GM18507 (cell line): Measurements from ENCODE around the gene ASIC2.

ENCODE experiments used
- DNase-seq: peaks from one replicate; pipeline ENCODE4 v3.0.0; 2011; ENCODE audit warnings: low read depth; ENCODE audit not compliant: insufficient read length; ENCODE audit errors: extremely low spot score
- FAIRE-seq: peaks from 2 replicates; lab custom pipeline; 2011; peaks lifted over from hg19 to GRCh38; lab: Jason Lieb, UNC

Gene ASIC2

DNA sequence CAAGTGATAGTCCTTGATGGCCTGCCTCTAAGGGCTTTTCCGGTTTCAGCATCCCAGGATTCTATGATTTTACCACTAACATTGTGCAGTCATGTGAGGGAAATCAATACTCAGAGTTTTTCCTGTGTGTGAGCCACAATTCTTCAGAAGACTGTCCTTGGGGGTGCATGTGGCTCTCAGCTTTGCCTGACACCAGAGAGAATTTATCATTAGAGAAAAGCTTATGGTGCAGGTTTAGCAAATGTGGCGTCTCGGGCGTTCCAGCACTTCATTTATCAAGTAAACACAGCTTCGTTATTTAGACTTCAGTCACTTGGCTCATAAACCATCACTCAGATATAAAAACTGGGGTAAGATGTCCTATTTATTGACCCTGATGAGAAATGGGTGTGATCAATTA, 238.7 kb downstream of the ASIC2 start:
- FAIRE-seq (no peak), DNase-seq (no peak)

DNA sequence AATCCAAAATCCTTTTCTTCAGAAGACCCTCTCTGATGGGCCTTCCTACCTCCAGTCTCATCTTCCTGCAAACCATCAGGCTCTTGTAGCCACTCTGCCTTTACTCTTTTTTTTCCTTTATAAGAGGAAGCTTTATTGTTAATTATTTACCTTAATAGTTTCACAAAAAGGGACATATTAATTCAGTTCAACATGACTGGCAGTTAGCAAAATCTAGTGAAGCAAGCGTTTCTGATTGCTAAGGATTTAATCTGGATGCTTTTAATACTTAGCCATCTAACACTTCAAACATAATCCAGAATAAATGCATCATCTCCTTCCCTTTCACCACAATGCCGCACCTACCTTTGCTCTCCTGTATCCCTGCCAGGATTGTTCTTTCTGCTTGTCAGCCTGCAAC, 239.4 kb downstream of the ASIC2 start:
- no peak for DNase-seq
- FAIRE-seq, result no peak

DNA sequence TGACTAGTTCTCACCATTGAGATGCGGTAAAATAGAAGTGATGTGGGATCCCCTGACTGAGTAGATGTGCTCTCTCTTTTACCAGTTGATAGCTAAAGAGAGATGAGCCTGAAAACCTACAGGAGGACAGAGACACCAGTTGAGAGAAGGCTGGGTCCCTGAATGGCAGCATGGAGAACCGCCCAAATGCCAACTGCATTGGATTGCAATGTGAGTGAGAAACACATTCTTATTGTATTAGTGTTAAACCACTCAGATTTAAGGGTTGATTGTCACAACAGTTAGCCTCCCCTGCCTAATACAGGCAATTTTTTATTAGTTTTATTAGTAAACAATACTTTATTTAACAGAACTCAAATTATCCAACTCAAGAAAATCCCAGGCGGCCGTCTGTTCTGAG, 240.2 kb downstream of the ASIC2 start:
- no peak for FAIRE-seq
- DNase-seq, result no peak

GRCh38 chr17:33050611-33051140, 242.4 kb downstream of the ASIC2 start:
- no peak for DNase-seq
- no peak for FAIRE-seq

DNA sequence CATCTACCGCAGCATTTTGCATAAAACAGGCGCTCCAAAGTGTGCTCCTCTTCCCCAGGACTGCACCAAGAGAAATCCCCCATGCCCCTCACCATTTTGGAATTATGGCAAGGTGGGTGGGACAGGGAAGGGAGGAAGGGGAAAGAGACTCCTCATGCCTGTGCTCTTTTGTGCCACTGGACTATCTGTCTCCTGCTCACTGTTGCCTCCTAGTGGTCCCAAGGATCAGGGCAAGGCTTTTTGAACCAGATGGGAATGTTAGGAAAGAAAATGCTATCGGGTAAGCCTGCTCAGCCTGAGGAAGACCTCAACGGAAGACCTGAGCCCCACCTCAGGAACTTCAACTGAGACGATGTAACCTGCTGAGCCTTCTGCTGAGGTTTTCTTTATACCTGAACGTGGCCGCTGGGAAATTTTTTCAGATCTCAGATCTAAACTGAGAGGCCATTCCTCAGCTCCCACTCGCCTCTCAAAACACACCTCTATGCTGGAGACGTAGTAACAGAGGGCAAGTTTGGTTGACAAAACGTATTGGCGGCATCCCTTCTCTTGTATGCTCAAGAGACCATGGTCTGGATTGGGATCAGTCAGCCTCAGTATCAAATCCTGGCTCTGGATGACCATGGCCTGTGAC, 243.2 kb downstream of the ASIC2 start:
- FAIRE-seq (peak; percentile 95), DNase-seq (peak; percentile 35)

- FAIRE-seq (no peak), DNase-seq (no peak)
Measured at GRCh38 chr17:33046361-33047255, 246.5 kb downstream of the ASIC2 start.

- FAIRE-seq (no peak), DNase-seq (no peak)
Measured at GRCh38 chr17:33045216-33045615, 247.9 kb downstream of the ASIC2 start.

DNA sequence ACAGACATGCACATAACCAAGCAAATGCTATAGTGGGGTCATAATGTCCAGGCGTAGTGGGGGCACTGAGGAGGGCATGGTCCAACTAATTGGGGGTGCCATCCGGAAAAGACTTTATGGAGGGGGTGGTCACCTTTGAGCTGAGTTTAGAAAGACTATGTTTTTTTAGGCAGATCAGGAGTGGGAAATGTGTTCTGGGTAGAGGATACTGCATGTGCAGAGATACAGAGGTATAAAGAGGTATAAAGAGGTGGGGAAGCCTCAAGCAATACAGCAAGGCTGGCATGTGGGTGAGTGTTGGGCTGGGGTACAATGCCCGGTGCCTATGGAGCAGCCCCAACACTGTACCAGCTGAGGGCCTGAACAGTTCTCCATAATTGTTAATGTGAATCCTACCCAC, 248.3 kb downstream of the ASIC2 start:
- DNase-seq, result no peak
- FAIRE-seq, result no peak

DNA sequence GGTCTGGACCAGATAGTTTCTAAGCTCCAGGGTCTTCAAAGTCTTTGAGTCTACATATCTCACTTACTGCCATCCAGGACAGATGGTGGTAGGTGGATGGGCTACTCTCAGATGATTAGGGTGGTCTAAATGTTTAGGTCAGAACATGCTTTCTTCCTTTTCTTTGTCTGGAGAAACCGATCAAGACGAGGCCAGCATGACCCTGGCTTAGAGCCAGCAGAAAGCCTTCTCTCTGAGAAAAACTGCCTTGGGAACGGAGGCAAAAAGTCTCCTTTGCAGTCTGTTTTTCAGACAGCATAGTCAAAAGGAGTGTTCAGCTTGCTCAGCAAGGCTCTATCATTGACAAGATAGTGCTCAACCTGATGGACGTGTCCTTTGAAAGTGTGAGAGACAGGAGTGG, 252.6 kb downstream of the ASIC2 start:
- FAIRE-seq, result no peak

DNA sequence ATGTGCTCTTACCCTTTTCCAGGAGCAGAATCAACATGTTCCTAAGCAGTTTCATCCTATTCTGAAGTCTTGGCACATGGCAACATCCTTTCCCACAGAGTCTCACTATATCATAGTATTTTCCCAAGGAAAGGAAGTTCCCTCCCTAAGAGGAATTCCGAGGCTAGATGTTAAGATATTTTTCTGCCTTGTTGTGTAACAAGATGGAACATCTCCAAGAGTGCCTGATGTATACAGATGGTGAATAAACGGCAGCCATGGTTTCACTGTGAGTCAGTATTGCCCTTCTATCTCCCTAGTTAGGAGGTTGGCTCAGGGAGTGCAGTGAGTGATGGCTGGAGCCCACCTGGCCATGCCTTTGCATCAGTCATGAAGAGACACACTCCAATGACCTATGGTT, 253.2 kb downstream of the ASIC2 start:
- FAIRE-seq, result no peak
- no peak for DNase-seq

More for the DNA sequence above, 252.6 kb downstream of the ASIC2 start:
- no peak for DNase-seq

DNA sequence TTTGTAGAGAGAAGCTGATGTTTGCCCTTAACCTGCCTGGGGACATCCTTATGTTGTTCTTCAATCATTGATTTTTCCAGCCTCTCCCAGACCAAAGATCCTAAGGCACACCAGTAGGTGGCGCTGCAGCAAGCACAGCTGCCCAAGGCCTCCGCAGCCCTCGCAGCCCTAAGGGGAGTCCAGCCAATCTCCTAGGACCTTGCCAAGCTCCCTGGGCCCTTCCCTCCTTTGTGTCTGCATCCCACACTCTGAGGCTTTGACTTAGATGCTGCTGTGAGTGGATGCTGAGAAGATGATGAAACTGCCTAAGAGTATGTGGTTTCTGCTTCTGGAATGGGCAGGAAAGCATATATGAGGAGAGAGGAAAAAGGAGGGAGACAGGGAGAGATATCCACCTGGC, 254.4 kb downstream of the ASIC2 start:
- FAIRE-seq (no peak), DNase-seq (no peak)

DNA sequence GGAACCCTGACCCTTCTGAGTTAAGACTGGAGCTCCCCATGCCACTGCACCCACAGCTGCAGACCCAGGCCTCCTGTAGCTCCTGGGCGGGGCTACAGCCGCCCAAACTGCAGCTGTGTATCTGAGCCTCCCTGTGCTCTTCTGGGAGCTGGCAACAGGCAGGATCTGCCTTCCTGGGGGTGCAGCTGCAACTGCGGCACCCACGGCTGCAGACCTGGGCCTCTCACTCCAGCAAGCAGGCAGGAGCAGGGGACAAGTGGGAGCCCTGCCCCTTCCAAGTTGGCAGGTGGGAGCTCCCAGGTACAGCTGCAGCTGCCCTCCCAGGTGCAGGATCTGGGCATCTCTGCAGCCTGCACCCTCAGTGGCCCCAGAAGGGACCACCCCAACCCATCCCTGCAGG, 259.9 kb downstream of the ASIC2 start:
- FAIRE-seq (no peak), DNase-seq (no peak)

DNA sequence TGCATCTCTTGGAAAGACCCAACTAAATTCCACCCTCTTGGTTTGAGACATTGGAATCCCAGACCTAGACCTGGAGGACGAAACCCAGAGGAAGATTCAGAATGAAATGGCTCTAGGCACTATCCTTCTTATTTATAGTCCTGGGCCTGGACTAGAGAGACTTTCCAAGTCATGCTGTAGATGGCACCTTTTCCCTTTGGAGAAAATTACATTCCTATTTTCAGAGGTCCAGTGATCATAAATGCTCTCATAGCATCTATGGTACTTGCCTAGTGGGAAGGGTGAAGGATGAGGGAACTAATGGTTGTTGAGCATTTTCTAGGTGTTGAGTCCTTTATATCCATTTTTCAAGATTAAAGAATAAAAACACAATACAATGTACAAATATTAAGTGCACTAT, 264.3 kb downstream of the ASIC2 start:
- DNase-seq (no peak), FAIRE-seq (no peak)

DNA sequence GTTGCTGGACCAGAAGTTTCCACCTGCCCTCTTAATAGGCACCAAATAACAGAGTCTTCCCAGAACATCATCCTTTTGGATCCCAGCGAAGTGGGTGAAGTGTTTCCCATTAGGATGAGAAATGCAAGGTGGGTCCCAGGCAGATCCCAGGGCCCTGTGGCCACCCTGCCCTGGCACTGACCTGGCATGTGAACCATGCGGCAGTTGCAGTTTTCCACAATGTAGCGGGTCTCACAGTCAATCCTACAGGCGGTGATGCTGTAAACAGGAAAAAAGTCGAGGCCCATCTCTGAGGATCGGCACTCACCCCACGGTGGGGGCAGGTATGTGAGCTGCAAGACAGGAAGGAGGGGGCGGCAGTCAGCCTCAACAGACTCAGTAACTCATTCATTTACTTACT, 265.0 kb downstream of the ASIC2 start:
- FAIRE-seq, result no peak
- DNase-seq, result no peak

DNA sequence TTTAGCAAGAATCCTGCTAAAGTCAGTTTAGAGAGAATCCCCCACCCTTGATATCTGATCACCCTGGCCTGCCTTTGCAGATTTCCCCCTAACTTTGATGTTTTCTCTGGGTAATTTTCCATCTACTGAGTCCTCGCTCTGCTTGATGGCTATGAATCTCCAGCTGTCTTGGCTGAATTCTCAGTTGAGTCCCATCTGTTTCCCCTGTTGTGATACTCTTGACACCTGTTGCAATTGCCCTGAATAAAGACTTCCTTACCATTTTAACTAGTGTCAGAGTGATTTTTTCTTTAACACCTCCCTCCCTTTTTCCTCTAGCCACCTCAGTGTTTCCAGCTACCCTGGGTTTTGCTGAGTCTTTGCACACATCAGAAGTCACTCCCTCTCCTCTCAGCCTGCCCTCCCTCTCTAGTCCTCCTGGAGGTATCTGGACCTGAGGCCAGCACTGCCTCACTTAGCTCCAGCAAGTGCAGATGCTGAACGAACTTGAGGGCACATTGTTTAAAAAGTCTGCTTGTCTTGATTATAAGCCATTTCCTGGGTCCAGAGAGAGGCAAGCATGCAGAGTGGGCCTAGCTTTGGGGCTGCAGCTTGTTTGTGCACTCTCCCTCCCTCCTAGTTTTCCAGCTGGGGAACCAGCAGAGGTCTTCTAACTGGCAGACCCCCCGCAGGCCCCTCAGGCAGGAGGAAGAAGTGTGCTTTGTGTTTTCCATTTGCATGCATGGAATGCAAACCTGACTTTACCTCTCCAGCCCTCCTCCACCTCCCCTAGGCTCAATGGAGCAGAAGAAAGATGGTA, 268.2 kb downstream of the ASIC2 start:
- FAIRE-seq, result no peak

GRCh38 chr17:33023790-33024189, 269.3 kb downstream of the ASIC2 start:
- FAIRE-seq, result no peak
- DNase-seq, result no peak

More for the DNA sequence above, 268.2 kb downstream of the ASIC2 start:
- DNase-seq, result no peak

DNA sequence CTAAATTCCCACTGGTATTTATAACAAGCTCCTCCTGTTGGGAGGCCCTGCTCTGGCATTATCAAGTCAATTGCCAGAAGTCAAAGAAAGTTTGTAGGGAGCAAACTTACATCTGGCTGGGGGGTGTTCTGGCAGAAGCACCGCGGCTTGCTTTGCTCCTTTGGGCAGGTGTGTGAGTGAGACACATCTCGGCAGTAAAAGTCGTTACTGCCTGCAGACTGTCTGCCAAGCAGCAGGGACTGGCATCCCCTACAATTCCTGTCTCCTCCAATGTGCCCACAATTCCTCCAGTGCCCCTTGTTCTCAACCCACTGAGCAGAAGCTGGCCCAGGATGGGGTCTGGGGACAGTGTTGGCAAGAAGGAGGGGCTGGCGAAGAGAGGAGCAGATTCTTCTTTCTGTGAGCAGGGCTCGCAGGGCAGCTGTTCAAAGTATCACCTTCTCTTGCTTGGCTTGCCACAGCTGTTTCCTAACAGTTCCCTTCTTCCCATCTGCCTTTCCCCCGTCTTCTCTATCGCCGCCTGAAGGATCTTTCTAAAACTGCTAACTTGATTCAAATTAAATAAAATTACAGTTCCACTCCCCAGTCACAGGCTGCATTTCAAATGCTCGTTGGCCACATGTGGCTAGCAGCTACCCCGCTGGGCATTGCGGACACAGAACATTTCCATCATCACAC, 271.2 kb downstream of the ASIC2 start:
- DNase-seq (no peak), FAIRE-seq (no peak)

- FAIRE-seq (no peak), DNase-seq (no peak)
Measured at GRCh38 chr17:33019161-33019890, 273.8 kb downstream of the ASIC2 start.

DNA sequence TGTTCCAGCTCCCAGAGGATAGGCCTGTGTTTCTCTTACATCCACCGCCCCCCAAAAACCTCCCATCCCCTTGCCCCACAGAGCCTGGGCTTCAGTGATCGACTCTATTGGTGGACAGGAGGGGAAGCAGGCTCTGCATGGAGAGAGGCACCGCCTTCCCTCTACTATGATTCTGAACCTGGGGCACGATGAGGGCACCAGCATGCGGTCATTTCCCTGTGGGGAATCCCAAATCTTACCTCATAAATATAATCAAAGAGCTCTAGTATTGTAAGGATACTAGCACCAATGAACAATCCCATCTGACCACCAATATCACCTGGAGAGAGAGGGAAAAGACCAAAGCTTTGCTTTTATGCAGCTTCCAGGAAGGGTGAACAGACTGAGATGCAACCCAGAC, 275.7 kb downstream of the ASIC2 start:
- FAIRE-seq, result no peak
- DNase-seq, result no peak
